ENCODE measurements around the gene CNTN5. TPM values are rescaled to one million over a fixed set of nuclear protein-coding genes. Genes with fewer than 3 reads are reported as not detected.

CNTN5 gene
- polyA plus RNA-seq, 3 donors: 18.7 to 26.6 (median 19.0) TPM

DNA sequence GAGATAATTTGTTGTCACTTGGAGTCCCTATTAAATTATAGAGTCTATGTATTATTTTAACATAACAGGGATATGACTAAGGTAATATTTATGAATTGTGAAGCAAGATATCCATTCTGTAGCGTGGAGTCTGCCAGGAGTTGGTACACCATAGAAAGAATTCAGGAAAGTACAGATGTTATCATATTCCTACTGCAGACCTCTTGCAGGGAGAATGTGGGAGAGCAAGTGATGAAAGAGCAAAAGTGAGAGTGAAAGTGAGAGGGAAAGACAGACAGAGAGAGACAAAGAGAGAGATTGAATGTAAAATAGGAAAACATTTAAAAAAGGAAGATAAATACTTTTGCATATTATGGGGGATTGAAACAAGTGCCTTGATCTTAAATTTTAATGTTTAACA, 468.8 kb downstream of the CNTN5 start:
- no peak for DNase-seq (ENCODE audit: low read depth in 3 of 3, low spot score in 2 of 3)

DNA sequence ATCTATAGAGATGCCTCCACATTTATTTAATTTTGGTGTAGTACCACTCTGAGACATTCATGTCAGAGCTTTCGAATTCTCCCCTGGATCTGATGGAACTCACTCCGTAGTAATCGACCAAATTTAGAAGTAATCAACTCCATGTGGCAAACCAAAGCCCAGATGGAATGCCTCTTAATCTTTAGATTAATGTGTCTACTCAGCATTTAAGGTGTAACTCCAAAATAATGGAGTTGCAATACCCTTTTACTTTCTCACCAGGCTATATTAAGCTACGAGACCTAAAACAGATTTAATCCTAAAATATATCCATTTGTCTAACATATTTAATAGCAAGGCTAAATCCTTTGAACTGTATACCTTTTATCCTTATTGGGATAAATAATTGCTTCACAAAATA, 473.3 kb downstream of the CNTN5 start:
- DNase-seq (ENCODE audit: low read depth in 3 of 3, low spot score in 2 of 3): no peak

DNA sequence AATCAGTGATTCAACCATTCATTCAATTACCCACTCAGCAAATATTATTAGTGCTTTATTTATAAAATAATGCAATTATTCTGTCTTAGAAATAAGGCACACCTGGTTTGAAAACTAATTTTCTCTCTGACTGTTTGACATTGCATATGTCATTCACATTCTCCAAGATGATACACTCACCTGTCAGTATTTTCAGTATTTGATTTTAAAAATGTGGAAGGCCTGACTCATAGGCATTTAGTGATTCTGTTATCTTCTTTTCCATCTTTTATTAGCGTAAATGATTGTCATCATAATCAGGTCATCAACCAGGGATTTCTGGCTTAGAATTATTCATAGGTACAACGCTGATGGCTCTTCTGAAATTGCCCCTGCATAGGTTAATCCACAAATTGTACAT, 480.9 kb downstream of the CNTN5 start:
- DNase-seq (ENCODE audit: low read depth in 3 of 3, low spot score in 2 of 3): no peak

DNA sequence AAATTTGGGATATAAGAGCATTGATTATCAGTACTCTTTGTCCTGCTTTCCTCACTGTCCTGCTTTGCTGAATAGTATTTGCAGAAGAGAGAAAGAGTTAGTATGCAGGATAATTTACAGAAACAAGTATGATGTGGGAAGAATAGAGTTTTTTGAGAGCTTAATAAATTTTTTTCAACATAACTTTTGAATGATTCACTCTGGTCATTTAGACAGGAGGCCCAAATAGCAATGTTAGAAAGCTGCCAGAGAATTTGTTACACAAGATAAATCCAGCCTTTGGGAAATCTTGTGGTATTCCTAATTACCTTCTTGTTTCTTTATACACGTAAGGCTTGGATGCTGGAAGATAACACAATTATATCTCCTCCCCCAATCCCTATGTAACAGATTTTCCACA, 484.6 kb downstream of the CNTN5 start:
- DNase-seq (ENCODE audit: low read depth in 3 of 3, low spot score in 2 of 3): no peak

DNA sequence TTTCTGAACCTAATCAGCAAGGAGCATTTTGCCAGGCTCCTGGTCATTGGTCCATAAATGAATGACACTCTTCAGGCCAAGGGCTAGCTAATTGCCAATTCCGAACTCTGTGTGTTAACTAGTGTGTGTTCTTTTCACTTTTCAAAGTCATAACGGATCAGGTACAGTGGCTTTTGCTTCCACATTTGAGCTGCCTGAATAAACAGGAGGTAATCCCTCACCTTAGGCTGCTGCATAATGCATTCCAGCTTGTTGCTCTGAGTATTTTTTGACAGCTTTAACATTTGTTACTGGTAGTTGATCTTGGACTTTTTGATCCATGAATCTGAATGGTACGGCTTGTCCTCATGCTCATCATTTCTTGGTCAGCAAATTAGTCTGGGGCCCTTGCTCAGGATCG, 485.1 kb downstream of the CNTN5 start:
- no peak for DNase-seq (ENCODE audit: low read depth in 3 of 3, low spot score in 2 of 3)

DNA sequence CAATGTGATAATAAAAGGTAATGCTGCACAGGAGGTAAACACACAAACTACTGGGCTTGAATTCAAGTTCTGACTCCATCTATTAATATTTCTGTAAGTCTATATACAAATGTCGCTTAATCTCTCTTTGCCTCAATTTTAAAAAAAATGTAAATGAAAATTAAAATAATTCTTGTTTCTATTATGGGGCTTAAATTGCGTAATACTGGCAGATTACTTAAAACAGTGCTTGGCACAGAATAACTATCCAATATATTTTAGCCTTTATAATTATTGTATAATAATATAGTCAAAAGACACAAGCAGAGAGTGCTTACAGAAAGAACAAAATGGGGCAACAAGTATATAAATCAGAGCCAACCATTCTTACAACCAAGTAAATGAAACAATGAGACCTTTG, 489.1 kb downstream of the CNTN5 start:
- no peak for DNase-seq (ENCODE audit: low read depth in 3 of 3, low spot score in 2 of 3)

DNA sequence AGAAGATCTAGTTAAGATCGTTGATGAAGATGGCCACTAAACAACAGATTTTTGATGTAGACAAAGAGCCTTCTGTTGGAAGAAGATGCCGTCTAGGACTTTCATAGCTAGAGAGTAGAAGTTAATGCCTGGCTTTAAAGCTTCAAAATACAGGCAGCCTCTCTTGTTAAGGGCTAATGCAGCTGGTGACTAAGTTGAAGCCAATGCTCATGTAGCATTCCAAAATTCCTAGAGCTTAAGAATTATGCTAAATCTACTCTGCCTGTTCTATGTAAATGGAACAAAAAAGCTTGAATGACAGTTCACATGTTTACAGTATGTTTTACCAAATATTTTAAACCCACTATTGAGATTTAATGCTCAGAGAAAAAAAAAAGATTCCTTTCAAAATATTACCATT, 492.6 kb downstream of the CNTN5 start:
- DNase-seq (ENCODE audit: low read depth in 3 of 3, low spot score in 2 of 3): no peak

DNA sequence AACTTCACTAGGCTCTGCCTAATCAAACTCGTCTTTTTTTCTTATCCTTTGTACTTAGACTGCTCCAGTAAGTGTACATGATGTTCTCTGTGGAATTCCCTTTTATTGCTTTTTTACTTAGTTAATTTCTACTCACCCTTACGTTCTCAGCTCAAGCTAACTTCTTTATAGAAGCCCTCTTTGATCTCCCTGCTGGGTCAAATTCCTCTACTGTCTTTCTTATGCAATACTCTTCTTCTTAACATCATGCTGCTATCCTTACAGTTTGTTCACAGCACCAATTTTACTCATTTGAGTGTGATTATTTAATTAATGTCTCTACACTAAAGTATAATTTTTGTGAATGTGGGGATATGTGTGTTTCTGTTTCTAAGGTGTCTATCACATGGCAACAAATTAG, 498.3 kb downstream of the CNTN5 start:
- DNase-seq (ENCODE audit: low read depth in 3 of 3, low spot score in 2 of 3): no peak

DNA sequence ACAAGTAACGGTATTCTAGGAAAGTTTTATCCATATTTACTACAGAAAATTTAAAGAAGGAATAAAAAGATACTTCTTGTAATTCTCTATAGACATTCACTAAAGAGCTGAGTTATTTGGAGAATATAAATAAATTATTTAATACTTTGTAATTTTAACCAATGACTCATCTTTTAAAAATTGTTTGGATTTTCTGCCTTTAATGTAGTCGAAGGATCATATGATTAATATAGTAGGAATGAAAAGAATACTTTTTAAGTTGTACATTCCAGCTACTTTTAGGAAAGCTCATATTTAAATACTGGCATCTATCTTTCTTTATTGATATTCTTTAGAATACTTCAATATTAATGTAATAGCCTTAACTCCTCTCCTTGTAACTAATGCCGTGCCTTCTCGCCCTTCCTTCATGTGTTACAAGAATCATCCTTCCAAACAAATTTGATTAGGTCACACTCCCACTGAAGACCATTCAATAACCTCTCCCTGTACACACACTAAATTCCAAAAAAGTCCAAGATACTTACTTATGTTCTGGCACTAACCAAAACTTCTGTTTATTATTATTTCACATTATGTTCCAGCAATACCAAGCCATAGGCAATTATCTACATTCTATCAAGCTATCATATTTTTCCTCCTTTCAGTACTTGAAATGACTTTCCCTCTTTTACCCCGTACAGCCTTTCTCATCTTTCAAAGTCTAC, 501.9 kb downstream of the CNTN5 start:
- no peak for DNase-seq (ENCODE audit: low read depth in 3 of 3, low spot score in 2 of 3)

DNA sequence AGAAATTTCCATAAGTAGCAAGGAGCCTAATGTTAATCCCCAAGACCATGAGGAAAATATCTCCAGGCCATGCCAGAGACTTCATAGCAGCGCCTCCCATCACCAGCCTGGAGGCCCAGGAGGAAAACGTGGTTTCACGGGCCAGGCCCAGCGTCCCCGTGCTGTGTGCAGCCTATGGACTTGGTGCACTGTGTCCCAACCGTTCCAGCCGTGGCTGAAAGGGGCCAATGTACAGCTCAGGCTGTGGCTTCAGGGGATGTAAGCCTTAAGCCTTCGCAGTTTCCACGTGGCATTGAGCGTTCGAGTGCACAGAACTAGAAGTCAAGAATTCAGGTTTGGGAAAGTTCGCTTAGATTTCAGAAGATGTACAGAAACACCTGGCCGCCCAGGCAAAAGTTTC, 510.7 kb downstream of the CNTN5 start:
- no peak for DNase-seq (ENCODE audit: low read depth in 3 of 3, low spot score in 2 of 3)

DNA sequence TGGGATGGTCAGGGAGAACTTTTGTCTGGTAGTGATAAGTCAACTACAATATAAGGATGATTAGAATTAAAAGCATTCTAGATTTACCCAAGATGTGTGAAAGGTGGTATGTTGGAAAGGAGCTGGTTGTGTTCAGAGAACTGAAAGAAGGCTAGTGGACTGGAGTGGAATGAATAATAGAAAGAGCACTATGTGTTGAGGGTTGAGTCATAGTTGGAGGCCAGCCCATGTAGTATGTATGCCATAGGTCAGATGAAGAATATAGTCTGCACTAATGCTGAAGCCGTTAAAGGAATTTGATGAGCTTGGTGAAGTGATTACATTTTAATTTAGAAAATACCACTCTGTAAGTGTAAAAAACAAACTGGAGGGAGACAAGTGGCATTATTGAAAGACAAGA, 514.1 kb downstream of the CNTN5 start:
- DNase-seq (ENCODE audit: low read depth in 3 of 3, low spot score in 2 of 3): no peak

DNA sequence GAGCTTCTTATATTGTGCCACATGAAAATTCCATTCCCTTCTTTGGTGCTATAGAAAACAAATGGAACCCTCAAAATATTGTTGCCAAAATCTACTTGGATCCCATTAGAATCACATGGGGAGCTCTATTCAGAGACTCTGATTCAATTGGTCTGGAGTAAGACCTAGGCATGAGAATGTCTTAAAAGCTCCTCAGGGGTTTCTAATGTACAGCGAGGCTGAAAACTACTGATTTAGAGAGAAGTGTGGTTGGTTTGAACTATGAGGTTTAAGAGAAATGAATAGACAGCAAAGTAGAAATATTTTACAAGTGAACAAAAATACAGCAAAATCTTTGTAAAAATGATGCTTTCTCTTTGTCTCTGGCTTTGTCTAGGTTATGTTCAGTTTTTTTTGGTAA, 514.7 kb downstream of the CNTN5 start:
- no peak for DNase-seq (ENCODE audit: low read depth in 3 of 3, low spot score in 2 of 3)

DNA sequence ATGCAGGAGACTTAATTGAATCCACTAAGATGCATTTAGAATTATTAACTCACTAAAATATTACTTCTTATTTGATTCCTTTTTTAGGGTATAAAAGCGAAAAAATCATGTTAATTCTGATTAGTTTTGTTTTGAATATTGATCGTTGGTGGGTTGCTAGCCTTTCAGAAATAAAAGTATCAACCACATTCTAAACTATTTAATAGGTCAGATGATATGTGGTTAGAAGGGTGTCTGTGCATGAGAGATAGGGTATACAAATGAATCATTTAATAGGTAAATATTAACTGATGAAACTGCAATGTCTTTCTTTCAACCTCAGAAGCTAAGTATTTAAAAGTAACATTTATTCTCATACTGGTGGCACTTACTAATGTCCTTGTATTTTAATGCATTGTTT, 515.1 kb downstream of the CNTN5 start:
- no peak for DNase-seq (ENCODE audit: low read depth in 3 of 3, low spot score in 2 of 3)

DNA sequence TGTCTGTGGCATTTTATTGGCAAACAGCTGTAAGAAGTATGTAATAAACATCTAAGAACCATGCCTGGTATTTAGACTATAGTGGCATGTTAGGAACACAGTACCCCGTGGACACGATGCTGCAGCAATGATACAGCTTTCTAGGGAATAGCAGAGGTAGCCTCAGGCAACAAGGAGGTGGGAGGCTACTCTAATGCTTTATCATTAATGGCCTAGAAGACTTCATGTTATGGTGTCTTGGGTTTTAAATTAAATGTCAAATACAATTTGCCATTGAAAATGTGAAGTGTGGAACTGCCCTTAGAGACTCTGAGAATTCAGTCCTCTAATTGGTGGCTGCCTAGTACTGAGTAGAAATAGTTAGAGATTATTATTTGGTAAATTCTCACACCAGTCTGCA, 516.9 kb downstream of the CNTN5 start:
- no peak for DNase-seq (ENCODE audit: low read depth in 3 of 3, low spot score in 2 of 3)

DNA sequence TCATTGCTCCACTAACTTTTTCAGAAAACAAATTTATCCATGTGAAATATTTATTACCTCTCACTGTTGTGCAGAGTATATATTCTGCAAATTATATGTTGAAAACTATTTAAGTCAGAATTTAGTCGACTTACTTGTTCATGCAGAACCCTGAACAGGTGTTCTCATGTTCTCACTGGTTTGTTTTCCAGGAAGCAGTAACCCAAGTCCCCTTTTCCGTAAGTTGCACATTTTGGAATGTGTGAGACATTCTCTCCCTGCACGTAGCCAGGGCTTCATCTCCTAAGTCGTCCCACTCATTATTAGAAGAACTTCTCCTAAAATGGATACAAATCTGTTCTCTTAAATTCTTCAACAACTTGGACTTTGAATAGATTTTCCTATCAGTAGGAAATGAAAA, 524.9 kb downstream of the CNTN5 start:
- no peak for DNase-seq (ENCODE audit: low read depth in 3 of 3, low spot score in 2 of 3)

DNA sequence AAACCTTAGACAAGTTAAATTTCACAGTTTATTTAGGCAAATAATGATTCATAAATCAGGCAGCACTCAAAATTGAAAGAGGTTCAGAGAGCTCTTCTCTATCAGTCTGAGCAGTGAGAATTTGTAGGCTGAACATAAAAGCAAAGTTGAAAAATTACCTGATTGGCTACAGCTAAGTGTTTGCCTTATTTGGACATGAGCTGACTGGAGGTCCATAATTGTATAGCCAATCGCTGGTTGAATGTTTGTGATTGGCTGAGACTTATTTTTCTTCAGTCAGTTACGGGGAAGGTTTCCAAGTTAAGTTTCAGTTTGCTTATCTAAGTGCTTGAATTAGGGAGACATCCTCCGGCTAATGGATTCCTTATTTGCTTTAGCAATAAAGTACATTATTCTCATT, 527.5 kb downstream of the CNTN5 start:
- no peak for DNase-seq (ENCODE audit: low read depth in 3 of 3, low spot score in 2 of 3)

DNA sequence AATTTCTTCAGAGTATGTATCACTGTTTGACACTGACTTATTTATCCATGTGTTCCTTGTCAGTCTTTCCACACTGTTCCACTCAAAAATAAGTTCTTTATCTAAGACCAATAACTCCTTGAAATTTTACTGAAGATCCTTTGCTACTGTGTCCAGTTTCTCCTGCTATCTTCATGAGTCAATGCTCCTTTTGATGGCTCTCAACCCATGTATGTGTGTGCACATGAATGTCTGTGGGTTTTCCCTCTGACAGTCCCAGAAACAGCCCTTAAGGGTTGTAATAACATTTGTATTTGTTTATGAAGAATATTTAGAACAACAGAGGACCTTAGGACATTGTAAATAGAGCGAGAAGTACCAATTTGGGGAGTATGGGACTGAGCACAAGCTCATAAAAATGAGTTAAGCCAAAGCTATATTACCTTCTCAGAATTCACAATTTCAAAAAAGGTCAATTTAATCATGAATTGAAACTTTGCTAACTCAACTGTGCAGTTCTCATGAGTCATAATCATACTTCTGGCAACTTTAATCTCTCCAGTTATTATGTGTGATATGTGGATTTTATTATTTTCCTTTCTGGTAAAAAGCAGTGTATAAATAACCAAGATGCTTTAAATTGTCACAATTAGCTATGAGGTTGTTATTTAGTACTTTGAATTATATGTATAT, 533.6 kb downstream of the CNTN5 start:
- DNase-seq (ENCODE audit: low read depth in 3 of 3, low spot score in 2 of 3): no peak

DNA sequence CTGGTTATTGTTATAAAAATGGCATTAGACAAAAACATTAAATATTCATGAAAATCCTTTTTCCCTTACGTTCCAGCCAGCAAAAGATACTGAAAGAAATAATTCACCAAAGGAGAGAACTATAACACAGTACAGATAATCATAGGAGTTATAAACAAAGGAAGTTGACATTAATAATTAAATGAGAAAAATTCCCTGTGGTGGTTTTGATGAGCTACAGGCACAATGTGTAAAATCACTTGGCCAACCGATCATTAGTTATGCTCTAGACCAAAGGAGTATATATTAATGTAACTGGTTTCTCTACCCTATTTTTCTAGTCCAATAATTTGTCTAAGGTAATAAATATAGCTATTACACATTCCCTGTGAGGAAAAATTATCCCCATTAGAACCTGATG, 534.7 kb downstream of the CNTN5 start:
- DNase-seq (ENCODE audit: low read depth in 3 of 3, low spot score in 2 of 3): no peak

DNA sequence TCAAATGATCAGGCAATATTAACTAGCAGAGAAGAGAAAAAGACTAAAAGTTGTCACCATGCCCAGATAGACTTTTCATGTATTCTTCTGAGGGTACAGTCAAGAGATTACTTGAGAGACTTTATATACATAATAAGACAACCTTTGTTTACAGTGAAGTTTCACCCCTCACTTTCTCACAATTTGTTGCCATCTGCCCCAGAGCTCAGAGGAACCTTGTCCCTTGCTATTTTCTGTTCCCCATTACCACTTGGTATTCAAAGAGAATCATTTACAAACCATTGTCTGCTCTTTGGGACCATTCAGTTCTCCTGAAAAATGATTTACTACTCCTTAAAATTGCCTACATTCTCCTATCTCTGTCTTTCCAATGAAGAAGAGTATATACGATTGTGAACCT, 544.6 kb downstream of the CNTN5 start:
- no peak for DNase-seq (ENCODE audit: low read depth in 3 of 3, low spot score in 2 of 3)

DNA sequence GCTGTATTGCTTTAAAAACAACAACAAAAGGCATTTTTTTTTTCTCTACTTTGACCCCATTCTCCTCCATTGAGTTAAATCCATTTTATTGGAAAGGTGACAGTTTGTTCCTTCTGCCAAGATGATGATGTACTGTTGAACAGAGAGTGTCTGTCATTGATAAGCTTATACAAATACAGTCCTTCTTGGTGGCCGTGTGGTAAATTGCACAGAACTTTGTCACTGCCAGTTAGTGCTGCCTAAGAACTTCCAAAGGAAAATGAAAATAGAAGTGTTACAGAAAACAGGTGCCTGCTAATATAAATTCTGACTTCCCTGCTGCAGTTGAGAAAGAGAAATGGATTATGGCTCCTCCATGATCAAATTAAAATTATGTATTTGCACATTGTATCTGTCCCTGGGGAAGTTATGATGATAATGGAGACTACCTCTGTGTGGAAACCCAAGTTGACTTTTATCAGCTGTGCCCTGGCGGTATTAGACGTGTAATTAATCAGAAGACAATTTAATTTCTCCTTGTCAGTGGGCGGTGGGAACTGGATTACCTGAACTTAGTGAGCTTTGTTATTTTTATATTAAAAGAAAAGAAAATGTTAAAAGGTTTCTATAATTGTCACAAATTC, 546.7 kb downstream of the CNTN5 start:
- no peak for DNase-seq (ENCODE audit: low read depth in 3 of 3, low spot score in 2 of 3)

DNA sequence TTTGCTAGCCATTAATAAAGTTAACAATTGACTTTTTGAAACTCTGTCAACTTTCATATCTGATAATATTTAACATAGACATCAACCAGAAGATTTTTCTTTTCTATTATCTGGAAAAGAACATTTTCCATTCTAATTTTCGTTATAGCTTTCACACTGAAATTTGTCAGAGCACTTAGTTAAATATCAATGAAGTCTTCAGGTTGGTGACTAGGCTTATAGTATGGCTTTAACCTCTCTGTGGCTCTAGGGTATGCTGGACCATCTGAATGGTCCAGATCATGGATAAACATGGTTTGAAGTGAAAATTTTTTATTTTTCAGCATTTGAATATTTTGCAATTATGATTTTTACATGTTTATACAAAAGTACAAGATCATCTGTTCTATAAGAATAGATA, 548.1 kb downstream of the CNTN5 start:
- no peak for DNase-seq (ENCODE audit: low read depth in 3 of 3, low spot score in 2 of 3)

DNA sequence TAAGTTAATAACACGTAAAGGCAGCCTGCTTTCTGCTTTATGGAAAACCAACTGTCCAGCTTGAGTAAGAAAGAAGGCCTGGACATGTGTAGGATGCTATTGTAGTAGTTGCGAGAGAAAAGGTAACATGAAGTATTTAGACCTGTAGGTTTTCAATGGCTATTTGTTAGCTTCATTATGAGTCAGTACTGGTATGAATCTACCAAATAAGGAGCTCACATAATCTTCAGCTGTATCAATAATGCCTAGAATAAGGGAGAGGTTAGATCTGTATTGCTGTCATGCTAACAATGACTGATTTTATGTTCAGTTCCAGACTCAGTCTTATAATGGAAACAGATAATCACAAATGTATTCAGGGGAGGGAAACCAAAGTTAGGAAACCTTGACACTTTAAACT, 550.3 kb downstream of the CNTN5 start:
- no peak for DNase-seq (ENCODE audit: low read depth in 3 of 3, low spot score in 2 of 3)

All from right renal cortex interstitium (tissue), 3 donors.